ENCODE measurements around the gene WASHC4. TPM values are rescaled to one million over a fixed set of nuclear protein-coding genes. Genes with fewer than 3 reads are reported as not detected.

The WASHC4 gene
- total RNA-seq, 1 donor, result 148 TPM

DNA sequence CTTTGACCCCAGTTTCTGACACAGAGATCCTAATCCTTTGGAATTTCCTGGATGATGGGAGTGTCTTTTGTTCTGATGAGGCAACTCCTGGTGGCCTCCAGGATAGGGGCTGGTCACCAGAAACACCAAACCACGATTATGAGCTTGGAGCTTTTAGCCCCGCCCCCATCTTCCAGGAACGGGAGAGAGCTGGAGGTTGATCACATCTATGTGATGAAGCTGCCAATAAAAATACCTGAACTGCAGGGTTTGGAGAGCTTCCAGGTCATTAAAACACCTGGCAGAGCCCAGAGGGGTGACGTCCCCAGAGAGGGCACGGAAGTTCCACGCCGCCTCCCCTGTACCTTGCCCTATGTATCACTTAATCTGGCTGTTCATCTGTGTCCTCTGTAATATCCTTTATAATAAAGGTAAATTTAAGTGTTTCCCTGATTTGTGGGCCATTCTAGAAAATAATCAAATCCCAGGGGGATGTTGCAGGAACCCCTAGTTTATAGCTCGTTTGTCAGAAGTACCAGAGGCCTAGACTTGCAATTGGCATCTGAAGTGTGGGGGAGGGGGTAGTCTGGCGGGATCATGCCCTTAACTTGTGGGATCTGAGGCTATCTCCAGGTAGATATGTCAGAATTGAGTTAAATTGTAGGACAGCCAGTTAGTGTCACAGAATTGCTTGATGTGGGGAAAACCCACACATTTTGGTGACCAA lies 107.3 kb downstream of the WASHC4 start:
- no peak overlapping the region for H3K4me3 ChIP-seq (ENCODE audit: low read depth, low read length)
- TF ChIP-seq, protein P1, sequence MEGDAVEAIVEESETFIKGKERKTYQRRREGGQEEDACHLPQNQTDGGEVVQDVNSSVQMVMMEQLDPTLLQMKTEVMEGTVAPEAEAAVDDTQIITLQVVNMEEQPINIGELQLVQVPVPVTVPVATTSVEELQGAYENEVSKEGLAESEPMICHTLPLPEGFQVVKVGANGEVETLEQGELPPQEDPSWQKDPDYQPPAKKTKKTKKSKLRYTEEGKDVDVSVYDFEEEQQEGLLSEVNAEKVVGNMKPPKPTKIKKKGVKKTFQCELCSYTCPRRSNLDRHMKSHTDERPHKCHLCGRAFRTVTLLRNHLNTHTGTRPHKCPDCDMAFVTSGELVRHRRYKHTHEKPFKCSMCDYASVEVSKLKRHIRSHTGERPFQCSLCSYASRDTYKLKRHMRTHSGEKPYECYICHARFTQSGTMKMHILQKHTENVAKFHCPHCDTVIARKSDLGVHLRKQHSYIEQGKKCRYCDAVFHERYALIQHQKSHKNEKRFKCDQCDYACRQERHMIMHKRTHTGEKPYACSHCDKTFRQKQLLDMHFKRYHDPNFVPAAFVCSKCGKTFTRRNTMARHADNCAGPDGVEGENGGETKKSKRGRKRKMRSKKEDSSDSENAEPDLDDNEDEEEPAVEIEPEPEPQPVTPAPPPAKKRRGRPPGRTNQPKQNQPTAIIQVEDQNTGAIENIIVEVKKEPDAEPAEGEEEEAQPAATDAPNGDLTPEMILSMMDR (IDR thresholded peaks at IDR 0.05; ENCODE audit: insufficient read depth, low read depth, low read length), result no peak
- DNase-seq (ENCODE audit: low read depth), result no peak

DNA sequence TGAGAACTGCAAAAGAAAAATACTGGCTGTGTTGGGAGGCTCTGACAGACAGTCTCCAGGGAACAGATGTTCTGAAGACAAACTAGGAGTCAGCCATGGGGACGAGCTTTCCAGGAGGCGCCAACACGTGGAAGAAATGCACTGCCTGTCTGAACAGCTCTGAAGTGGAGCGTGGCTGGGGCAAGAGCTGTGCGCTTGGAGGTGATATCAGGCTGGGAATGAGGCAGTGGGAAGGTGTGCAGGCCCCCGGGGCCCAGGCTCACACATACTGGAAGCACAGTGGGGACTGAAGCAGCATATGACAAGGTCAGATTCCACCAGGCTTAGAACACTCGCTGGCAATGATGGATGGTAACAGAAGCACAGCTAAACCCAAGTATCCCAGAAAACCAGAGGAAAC lies 110.9 kb downstream of the WASHC4 start:
- TF ChIP-seq, protein P1 (IDR thresholded peaks at IDR 0.05; ENCODE audit: insufficient read depth, low read depth, low read length), result no peak
- DNase-seq (ENCODE audit: low read depth), result no peak
- H3K4me3 ChIP-seq (ENCODE audit: low read depth, low read length), result no peak overlapping the region

Other genes starting within 250 kb of the WASHC4 start
- gene SLC41A2, start 149.4 kb upstream of the WASHC4 start, total RNA-seq, result 13.2 and 16.8 TPM in 2 replicates
- gene NOPCHAP1, start 121.4 kb upstream of the WASHC4 start, total RNA-seq, result 6.1 and 7.8 TPM in 2 replicates
- gene ALDH1L2, start 23.3 kb upstream of the WASHC4 start, total RNA-seq, result 23.3 and 42.5 TPM in 2 replicates
- 40.9 and 60.9 TPM in 2 replicates for gene APPL2, start 128.4 kb downstream of the WASHC4 start, total RNA-seq
- gene C12orf75, start 223.0 kb downstream of the WASHC4 start, total RNA-seq, result 295 and 302 TPM in 2 replicates

Measured in fibroblast of villous mesenchyme (primary cell).